Smooth muscle cell (in vitro differentiated cells): ENCODE measurements around the gene SLIT3. TPM values are rescaled to one million over a fixed set of nuclear protein-coding genes. Genes with fewer than 3 reads are reported as not detected.

Experiments used
- DNase-seq: peaks from one replicate; lab custom pipeline; 2025; ENCODE audit not compliant: unreplicated experiment; lab: John Stamatoyannopoulos, UW
- H2AFZ ChIP-seq: fragments of 200-600 bp; sonication (generic); 2 replicates; pipeline ENCODE4 v1.6.0; 2016; ENCODE audit warnings: antibody characterized with exemption, low read depth, mild to moderate bottlenecking
- H3F3A ChIP-seq: fragments of 200-600 bp; sonication (generic); 2 replicates; pipeline ENCODE4 v1.6.0; 2017; ENCODE audit warnings: antibody characterized with exemption, low read depth
- H3K27ac ChIP-seq: fragments of 200-600 bp; sonication (generic); 2 replicates; pipeline ENCODE4 v1.5.1; 2016; ENCODE audit warnings: low read depth, mild to moderate bottlenecking
- H3K27me3 ChIP-seq: fragments of 200-600 bp; sonication (generic); 2 replicates; pipeline ENCODE4 v1.6.1; 2016; ENCODE audit warnings: low read depth, mild to moderate bottlenecking
- H3K36me3 ChIP-seq: fragments of 200-600 bp; sonication (generic); 2 replicates; pipeline ENCODE4 v1.5.1; 2016; ENCODE audit warnings: low read depth
- H3K4me1 ChIP-seq: fragments of 200-600 bp; sonication (generic); 2 replicates; pipeline ENCODE4 v1.5.1; 2016; ENCODE audit warnings: low read depth
- H3K4me2 ChIP-seq: fragments of 200-600 bp; sonication (generic); 2 replicates; pipeline ENCODE4 v1.6.0; 2016; ENCODE audit warnings: mild to moderate bottlenecking
- H3K4me3 ChIP-seq: fragments of 200-600 bp; sonication (generic); 2 replicates; pipeline ENCODE4 v1.5.1; 2016; ENCODE audit warnings: mild to moderate bottlenecking
- H3K79me2 ChIP-seq: fragments of 200-600 bp; sonication (generic); 2 replicates; pipeline ENCODE4 v1.6.0; 2016; ENCODE audit warnings: low read depth, mild to moderate bottlenecking
- H3K9ac ChIP-seq: fragments of 200-600 bp; sonication (generic); 2 replicates; pipeline ENCODE4 v1.6.0; 2016; ENCODE audit warnings: low read depth
- H3K9me3 ChIP-seq: fragments of 200-600 bp; sonication (generic); replicated peaks from 2 replicates; pipeline ENCODE4 v1.5.1; 2016; ENCODE audit warnings: low read depth
- H4K20me1 ChIP-seq: fragments of 200-600 bp; sonication (generic); 2 replicates; pipeline ENCODE4 v1.6.0; 2016; ENCODE audit warnings: low read depth
- WGBS: methylation state at CpG from one replicate; pipeline ENCODE4 v1.1.7; 2016; ENCODE audit warnings: low lambda C conversion rate; 5-methylcytosine and 5-hydroxymethylcytosine counted together
- polyA plus RNA-seq: library from polyadenylated mRNA; unstranded; fragments of >200 nt; fragmentation: Nextera tagmentation; extraction: Ambion mirVana; gene quantifications from 2 replicates; pipeline ENCODE4 v1.2.1, GENCODE V29; 2016
- total RNA-seq: library from RNA; depleted of rRNA; stranded (reverse); fragments of >200 nt; gene quantifications from 2 replicates; pipeline ENCODE4 v1.2.3, GENCODE V29; 2014
- TF ChIP-seq, protein P1 (sequence below): fragments of 200-600 bp; sonication (generic); IDR thresholded peaks from 2 replicates; pipeline ENCODE4 v1.5.1; 2017; ENCODE audit warnings: borderline replicate concordance, mild to moderate bottlenecking, antibody characterized with exemption; ENCODE audit not compliant: insufficient read depth, poor library complexity, severe bottlenecking

The SLIT3 gene
- total and polyA plus RNA-seq, 2 experiments from 2014 or later: 25.4 to 29.5 TPM

- Histone ChIP-seq H3K9ac (no peak overlapping the region), H3F3A (no peaks in the 10 kb centered on the region), H4K20me1 (no peaks in the 10 kb centered on the region), H3K4me1 (no peaks in the 10 kb centered on the region), H3K27ac (no peak overlapping the region), H3K9me3 (no peaks in the 10 kb centered on the region), H3K27me3 (no peaks in the 10 kb centered on the region), H3K79me2 (no peaks in the 10 kb centered on the region), H2AFZ (no peak overlapping the region), H3K4me2 (no peak overlapping the region), H3K36me3 (no peaks in the 10 kb centered on the region), H3K4me3 (no peak overlapping the region)
- 99% methylated on average over 6 of the region's 6 CpGs for WGBS
- no peak for DNase-seq
- TF ChIP-seq, protein P1, sequence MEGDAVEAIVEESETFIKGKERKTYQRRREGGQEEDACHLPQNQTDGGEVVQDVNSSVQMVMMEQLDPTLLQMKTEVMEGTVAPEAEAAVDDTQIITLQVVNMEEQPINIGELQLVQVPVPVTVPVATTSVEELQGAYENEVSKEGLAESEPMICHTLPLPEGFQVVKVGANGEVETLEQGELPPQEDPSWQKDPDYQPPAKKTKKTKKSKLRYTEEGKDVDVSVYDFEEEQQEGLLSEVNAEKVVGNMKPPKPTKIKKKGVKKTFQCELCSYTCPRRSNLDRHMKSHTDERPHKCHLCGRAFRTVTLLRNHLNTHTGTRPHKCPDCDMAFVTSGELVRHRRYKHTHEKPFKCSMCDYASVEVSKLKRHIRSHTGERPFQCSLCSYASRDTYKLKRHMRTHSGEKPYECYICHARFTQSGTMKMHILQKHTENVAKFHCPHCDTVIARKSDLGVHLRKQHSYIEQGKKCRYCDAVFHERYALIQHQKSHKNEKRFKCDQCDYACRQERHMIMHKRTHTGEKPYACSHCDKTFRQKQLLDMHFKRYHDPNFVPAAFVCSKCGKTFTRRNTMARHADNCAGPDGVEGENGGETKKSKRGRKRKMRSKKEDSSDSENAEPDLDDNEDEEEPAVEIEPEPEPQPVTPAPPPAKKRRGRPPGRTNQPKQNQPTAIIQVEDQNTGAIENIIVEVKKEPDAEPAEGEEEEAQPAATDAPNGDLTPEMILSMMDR: no peak
Measured at GRCh38 chr5:168669668-168670378, 631.1 kb downstream of the SLIT3 start.

GRCh38 chr5:168669156-168669555 is 631.8 kb downstream of the SLIT3 start:
- Histone ChIP-seq H3K79me2 (no peaks in the 10 kb centered on the region), H3K9me3 (no peaks in the 10 kb centered on the region), H4K20me1 (no peaks in the 10 kb centered on the region), H3K4me3 (no peak overlapping the region), H3K9ac (no peak overlapping the region), H3F3A (no peaks in the 10 kb centered on the region), H3K27me3 (no peaks in the 10 kb centered on the region), H3K4me2 (no peak overlapping the region), H2AFZ (no peak overlapping the region), H3K36me3 (no peaks in the 10 kb centered on the region), H3K4me1 (no peaks in the 10 kb centered on the region), H3K27ac (no peak overlapping the region)
- TF ChIP-seq, protein P1: no peak
- 89% methylated on average over 4 of the region's 4 CpGs for WGBS
- no peak for DNase-seq

- no peaks in the 10 kb centered on the region for H3F3A ChIP-seq
- H3K36me3 ChIP-seq: no peaks in the 10 kb centered on the region
- H3K4me2 ChIP-seq: no peak overlapping the region
- no peaks in the 10 kb centered on the region for H4K20me1 ChIP-seq
- H3K79me2 ChIP-seq: no peaks in the 10 kb centered on the region
- no peak overlapping the region for H3K27ac ChIP-seq
- TF ChIP-seq, protein P1: no peak
- H2AFZ ChIP-seq: no peak overlapping the region
- DNase-seq: no peak
- no peak overlapping the region for H3K9ac ChIP-seq
- H3K9me3 ChIP-seq: no peaks in the 10 kb centered on the region
- H3K27me3 ChIP-seq: no peaks in the 10 kb centered on the region
- H3K4me1 ChIP-seq: no peaks in the 10 kb centered on the region
- WGBS: 100% methylated on average over 1 of the region's 1 CpG
- H3K4me3 ChIP-seq: no peak overlapping the region
Measured at GRCh38 chr5:168668078-168668477, 632.9 kb downstream of the SLIT3 start.

DNA sequence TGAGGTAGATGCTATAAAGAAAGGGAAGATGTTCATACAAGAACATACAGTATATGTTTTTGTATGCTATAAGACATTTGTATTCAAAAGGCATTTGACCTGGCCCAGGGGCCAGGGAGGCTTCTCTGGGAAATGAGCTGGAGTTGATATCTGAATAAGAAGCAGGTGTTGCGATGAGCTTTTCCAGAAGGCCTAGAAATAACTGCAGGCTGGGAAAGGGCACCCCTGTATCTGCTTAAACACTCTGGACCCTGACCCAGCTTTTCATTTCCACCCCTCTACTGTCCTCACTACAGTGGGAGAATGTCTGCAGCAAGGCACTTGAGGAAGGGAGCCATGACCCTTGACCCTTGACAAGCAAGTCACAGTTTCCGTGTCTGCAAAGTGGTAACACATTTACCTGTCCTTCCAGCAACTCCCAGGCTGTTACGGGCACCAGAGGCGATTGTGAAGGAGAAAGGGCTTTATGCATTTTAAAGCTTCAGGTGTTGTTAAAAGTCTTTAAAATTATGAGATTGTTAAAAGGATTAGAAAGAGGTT is 633.6 kb downstream of the SLIT3 start:
- Histone ChIP-seq H3K9me3 (no peaks in the 10 kb centered on the region), H3K4me3 (no peak overlapping the region), H3K27me3 (no peaks in the 10 kb centered on the region), H4K20me1 (no peaks in the 10 kb centered on the region), H2AFZ (no peak overlapping the region), H3K4me1 (no peaks in the 10 kb centered on the region), H3K79me2 (no peaks in the 10 kb centered on the region), H3K9ac (no peak overlapping the region), H3K36me3 (no peaks in the 10 kb centered on the region), H3K27ac (no peak overlapping the region), H3K4me2 (no peak overlapping the region), H3F3A (no peaks in the 10 kb centered on the region)
- no peak for DNase-seq
- TF ChIP-seq, protein P1: no peak
- WGBS: 87% methylated on average over 4 of the region's 4 CpGs
